GM18519 (cell line): ENCODE measurements around the gene IKZF3.
A peak's percentile ranks its signal among the peaks of the same experiment; 100 is the strongest.

Experiments
- ATAC-seq: cut with Tn5 transposase; IDR thresholded peaks from one replicate; pipeline ENCODE4 v1.9.1; 2021; ENCODE audit warnings: mild to moderate bottlenecking, moderate library complexity; ENCODE audit not compliant: unreplicated experiment, low FRiP score

IKZF3 gene

DNA sequence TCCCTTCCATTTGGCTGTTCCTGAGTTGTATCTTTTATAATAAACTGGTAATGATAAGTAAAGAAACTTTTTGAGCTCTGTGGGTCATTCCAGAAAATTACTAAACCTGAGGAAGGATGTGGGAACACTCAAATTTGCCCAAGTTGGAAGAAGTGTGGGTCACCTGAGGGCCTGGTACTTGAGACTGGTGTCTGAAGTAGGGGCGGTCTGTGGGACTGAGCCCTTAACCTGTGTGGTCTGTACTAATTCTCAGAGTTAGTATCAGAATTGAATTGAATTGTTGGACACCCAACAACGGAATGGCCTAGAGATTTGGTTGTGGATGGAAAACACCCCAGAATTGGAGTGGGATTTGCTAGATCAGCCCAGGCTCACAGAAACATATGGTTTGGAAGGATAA lies 43.1 kb downstream of the IKZF3 start:
- no peak for ATAC-seq

DNA sequence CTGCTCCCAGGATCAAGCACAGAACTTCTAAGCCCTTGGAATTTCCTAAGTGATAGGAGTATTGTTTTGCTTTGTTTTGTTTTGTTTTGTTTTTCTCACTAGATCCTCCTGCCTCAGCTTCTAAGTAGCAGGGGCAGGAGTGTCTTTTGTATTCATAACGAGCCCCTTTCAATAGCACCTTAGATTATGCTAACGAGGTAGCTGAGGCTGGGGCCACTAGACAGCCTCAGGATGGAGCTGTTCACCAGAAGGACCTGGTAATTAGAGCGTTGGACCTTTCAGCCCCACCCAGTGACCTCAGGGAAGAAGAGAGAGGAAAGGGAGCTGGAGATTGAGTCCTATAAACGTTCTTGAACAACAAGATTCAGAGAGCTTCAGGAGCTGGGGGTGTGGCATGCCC lies 43.6 kb downstream of the IKZF3 start:
- no peak for ATAC-seq

DNA sequence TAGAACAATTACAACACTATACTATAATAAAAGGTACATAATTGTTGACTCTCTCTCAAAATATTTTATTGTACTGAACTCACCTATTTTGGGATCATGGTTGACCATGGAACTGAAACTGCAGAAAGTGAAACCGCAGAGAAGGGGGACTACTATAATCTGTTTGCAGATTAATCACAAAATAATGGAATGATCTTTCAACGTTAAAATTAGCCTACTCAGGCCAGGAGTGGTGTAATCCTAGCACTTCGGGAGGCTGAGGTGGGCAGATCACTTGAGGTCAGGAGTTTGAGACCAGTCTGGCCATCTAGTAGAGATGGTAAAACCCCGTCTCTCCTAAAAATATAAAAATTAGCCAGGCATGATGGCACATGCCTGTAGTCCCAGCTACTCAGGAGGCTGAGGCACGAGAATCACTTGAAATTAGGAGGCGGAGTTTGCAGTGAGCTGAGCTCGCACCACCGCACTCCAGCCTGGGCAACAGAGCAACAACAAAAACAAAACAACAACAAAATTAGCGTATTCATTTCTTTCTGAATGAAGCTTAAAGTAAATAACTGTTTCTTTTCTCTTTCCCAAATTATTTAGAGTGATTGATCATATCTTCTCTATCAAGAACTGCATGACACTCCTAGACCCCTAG lies 45.6 kb downstream of the IKZF3 start:
- ATAC-seq: no peak

DNA sequence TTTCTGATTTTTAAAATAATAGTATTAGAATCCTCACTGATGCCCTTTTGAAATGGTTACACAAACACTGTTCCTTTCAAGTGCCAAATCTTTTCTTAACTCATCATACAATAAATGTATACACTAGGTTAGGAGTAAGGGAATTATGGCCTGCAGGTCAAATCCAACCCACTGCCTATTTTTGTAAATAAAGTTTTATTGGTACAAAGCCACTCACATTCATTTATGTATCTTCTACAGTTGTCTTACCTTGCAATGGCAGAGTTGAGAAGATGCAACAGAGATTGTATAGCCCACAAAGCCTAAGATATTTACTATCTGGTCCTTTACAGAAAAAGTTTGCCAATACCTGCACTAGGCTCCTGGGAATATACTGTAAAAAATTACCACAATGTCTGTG lies 47.8 kb downstream of the IKZF3 start:
- ATAC-seq: no peak

DNA sequence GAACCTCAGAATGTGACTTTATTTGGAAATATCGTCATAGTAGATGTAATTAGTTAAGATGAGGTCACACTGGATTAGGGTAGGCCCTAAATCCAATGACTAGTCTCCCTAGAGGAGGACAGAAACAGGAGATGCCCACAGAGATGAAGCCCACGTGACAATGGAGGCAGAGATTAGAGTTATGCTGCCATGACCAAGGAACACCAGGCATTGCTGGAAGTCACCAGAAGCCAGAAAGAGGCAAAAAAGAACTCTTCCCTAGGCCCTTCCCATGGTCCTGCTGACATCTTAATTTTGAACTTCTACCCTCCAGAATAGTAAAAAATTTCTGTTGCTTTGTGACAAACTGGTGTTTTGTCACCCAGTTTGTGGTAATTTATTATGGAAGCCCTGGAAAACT lies 49.6 kb downstream of the IKZF3 start:
- ATAC-seq: no peak

DNA sequence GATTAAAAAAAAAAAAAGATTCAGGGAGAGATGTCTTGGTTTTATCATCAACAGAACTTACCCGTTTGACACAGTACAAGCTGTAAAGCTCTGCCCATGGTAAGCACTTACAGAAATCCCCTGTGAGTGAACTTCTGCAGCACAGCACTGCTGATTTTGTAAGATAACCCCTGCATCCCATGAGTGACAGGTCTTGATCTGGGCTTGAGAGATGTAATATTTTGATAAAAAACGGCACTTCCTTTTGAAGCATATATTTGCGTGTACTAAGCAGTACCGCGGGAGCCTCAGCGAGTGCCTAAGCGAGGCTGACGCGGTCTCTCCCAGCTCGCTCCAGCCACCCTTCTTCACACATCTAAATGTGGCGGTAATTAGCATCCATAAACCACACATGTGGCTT lies 50.5 kb downstream of the IKZF3 start:
- no peak for ATAC-seq

DNA sequence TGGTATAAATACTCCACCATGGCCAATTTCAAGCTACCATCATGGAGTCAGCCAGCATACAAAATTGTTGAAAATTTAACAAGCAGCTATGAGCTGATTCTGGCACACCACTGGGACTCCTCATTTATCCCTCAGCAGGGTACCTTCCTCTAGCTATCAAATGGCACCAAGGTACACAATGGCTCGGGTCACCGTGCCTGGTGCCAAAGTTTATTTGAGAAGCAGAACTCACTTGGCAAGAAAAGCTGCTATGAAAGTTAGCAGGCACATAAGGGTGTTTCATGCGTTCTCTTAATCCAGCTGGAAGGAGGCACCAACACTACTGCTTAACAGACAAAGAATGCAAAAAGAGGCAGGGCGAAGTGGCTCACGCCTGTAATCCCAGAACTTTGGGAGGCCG lies 51.6 kb downstream of the IKZF3 start:
- no peak for ATAC-seq

DNA sequence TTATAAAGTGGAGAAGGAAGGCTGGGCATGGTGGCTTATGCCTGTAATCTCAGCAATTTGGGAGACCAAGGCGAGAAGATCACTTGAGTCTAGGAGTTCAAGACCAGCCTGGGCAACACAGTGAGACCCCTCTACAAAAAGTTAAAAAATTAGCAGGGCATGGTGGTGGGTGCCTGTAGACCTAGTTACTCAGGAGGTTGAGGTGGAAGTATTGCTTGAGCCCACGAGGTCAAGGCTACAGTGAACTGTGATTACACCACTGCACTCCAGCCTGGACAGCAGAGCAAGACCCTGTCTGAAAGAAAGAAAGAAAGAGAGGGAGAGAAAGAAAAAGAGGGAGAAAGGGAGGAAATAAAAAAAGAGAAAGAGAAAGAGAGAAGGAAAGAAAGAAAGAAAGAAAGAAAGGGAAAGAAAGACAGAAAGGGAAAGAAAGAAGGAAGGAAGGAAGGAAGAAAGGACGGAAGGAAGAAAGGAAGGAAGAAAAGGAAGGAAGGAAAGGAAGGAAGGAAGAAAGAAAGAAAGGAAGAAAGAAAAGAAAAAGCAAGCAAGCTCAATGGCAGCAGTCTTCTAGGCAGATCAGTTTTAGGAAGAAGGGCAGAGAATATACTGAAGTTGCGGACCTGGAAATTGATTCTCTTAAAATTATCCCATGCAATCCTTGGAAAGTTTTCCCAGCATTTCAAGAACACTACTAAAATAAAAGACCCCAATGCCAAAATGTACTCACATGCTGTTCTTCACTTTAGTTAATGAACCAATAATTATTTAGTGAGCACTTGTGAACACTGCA lies 53.0 kb downstream of the IKZF3 start:
- ATAC-seq: no peak

DNA sequence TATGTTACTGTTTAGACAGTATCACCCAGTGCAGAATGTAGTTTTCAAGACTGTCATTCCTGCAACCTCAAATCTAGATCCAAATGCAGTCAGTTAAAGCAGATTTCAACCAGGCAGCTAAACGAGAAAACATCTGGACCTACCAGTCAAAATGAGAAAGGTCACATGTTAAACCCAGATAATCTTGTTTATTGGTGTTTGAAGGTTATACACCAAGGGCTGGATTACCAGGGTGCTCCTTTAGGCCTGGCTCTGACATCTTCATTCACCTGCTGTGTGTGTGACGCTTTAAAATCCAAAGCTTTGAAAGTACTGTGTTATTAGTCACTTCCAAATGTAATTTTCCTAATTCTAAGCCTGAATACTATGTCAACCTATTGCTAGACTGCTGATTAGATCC lies 54.9 kb downstream of the IKZF3 start:
- no peak for ATAC-seq

DNA sequence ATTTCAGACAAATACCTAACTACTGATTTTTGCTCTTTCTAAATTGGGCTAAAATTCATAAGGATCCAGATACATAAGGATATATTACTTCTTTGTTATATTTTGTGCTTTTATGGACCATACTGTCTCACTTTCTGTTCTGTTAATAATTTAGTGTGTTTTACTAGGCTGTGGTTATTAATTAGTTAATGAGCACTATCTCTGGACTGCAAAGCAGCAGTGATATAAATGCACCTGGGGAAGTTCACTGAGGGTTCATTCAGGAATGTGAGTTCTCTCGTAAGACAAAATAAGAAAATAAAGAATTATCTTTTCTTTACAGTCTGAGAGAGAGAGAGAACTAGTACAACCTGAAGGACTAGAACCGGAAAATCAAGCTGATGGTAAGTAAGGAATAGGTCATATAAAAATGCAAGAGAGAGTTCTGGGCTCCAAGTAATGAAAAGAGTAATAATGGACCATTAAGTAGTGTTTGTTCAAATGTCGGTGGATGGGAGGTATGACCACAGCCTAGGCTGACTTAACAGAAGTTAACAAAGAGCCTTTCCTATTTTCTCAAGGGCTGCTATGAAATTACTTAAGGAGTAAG lies 55.6 kb downstream of the IKZF3 start:
- ATAC-seq: no peak

DNA sequence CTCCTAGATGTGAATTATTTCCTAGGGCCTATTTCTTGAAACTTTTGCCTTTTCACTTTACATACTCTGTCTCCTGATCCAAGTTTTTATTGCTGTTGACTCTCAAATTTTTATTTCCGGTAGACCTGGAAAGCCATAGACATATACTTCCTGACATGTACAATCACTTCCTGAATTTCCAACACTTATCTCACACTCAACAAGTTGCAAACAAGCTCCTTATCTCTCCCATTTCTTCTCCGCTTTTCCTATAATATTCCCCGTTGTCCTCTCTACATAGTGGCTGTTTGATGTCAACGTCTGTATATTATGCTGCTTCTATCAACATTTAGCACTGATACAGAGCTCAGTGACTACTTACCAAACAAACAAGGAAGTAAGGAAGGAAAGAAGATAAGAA lies 59.3 kb downstream of the IKZF3 start:
- ATAC-seq: no peak

DNA sequence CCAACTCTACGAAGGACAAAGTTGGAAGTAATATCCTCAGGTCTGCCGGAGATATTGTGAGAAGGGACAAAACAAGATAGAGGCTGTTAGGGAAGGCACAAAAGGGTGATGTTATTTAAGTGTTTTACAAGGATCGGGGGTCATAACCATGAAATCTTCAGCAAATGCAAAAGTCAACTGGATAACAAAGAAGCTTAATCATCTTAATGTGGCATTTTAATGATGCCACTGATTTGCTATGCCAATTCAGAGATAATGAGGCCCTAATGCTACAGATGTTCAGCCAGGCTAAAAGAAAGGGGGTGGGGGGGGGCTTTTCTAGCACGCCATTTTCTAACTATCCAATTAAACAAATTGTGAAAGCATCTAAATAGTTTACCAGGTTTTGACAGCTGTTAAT lies 63.1 kb downstream of the IKZF3 start:
- no peak for ATAC-seq

DNA sequence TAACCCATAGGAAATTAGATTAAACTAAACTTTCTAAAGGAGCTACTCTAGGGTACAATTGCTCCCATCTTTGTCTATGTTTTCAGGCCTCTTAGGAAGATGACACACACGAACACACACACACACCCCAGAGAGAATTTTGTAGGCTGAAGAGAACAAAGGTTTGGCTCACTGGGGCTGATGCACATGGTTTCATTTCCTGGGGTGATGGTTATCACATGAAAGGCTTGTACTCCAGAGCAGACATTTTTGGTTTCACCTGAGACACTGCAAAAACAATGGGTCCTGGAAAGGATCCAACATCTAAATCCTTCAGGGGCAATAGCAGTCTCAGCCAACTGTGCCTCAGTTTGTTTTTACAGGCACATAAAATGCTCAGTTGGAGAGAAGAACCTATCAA lies 63.6 kb downstream of the IKZF3 start:
- ATAC-seq: no peak

DNA sequence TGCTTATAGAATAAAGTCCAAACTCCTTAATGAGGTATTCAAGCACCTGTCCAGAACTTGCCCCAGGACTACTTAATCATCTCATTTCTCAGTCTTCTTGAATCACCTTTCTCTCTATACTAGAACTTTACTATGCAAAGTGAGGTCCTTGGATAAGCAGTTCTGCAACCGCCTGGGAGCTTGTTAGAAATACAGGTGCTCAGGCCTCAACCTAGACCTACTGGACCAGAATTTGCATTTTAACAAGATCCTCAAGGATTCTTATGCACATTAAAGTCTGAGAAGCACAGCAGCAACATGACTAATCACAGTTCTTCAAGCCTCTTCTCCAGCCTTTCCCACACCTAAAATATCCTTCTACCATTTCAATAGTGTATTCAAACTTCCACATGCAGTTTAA lies 64.7 kb downstream of the IKZF3 start:
- ATAC-seq: no peak

DNA sequence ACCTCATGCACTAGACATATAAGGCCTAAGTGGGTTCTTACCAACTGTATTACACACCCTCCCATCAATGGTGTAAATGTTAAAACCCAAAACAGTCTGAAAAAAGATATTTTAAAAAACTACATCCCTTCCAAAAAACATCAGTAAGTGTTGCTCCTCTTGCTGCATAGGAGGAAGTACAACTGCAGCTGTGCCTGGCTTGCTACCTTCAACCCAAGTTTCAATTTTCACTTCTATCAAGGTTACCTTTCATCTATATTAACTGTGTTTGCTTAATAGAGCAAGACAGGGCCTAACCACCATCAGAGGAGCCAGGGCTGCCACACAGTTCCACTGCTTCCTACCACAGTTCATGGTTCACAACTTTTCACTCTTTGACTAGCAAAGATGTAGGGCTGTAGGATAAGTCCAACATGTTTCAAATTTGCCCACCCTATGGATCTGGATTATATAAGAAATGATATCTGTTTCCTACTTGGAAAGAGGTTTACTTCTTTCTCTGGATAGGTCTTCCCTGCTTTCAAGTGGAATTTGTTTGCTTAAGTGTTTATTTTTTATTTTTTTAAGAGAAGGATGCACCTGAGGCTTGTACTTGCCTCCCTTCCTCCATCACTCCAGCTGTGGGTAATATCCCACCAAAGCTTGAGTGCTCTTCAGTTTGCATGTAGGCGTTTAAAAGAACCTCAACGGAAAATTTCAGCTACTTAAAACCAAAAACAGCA lies 69.7 kb downstream of the IKZF3 start:
- ATAC-seq: peak; percentile 70

DNA sequence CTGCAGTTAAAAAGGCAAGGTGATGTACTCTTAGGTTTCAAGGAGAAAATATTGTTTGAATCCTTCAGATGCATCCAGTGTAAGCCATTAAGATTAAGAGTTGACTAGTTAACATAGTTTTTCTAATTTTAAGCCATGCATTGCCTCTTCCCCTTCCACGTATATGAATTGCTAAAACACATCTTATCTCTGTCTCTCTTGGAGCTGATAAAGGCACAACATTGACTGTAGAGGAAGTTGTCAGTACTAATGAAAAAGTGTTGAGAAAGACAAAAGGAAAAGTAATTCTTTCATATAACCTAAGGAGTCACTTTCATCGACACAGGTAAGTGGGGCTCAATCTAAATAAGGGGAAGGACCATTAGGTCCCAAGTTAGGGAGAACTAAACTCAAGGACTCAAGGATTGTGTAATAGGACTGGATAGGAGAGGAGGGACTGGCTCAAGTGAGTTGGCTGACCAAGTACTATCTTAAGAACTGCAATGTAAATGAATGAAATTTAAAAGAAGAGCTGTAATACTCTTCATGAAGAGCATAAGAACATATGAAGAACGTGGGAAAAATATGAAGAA lies 70.7 kb downstream of the IKZF3 start:
- ATAC-seq: no peak

DNA sequence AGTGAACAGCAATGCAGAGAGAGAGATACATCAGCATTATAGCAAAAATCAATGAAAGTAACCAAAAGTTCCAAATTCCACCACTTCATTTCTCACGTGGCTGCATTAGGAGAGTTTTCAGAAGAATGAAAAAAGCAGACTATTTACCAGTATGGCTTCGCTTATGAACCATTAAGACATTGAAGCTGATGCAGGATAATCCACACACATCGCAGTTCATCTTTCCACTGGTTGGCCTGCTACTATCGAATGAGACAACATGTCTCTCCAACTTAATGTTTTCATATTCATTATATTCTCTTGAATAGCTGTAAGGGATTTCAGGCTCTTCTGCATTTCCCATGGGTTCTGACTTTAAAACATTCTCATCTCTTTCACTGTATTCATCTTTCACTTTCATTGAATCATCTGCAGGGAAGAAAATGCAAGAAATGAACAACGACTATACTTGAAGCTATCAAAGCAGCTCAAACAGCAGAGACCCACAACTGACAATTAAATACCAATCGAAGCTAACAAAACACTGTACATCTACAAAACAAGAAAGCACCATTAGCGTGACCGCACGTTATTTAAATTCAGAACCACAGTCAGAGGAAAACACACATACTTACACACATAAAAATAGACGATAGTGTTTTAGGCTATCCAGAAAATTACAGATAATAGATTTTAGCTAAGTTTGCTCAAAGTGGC lies 71.4 kb downstream of the IKZF3 start:
- ATAC-seq: no peak

DNA sequence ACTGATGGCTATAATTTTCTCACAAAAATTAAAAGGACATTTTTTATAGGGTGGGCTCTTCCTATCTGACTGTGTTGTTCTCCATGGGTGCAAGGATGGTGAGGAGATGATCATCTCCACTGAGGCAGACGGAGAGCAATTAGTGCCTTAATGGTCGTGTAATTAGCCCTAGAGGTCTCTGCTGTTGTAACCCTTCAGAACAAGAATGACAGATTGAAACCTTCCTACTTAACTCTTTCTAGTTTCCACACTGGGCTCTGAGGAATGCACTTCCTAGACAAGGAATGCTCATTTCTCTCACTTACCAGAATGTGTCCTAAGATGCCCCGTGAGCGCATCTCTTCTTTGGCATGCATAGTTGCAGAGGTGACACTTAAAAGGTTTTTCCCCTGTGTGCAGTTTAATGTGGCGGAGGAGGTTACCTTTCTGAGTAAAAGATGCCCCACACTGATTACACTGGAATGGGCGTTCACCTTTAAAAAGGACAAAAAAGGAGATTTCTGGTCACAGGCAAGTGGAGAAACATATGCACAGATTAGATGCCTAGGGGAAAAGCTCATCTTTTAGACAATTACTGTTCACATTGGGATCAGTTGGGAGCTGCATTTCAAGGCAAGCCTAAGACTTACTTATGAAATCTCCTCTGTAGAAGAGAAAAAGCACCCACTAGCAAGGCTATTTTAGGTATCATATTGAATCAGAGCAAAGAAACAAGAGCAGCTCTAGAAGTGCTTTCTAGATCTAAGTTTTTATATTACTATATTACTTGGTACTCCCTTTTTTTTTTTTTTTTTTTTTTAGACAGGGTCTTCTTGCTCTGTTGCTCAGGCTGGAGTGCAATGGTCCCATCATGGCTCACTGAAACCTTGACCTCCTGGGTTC lies 72.8 kb downstream of the IKZF3 start:
- ATAC-seq: no peak

DNA sequence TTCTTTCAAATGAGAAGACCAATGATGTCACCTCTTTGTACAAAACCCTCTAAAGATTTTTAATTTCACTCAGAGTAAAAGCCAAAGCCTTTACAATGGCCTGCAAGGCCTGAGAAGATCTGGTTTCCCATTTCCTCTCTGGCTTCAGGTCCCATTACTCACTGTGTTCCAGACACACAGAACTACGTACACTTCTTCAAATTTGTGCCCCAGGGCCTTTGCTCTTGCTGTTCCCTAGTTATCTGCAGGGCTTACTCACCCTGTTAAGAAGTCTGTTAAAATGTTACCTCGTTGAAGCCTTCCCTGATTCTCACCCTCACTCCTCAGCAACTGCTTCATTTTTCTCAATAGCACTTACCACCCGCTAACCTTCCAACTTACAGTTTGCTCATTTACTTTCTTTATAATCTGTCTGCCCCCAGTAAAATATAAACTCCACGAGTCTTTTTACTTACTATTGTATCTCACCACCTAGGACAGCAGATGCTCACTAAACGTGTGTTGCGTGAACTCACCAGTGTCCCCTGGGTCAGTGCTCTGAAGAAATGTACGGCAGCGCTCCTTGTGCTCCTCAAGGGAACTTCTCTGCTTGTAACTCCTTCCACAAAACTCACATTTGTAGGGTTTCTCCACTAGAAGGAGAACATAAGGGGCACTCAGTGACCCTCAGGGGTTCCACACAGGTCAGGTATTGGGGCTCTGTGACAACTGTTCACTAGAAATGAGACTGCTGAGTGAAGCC lies 76.2 kb downstream of the IKZF3 start:
- ATAC-seq: no peak
